C4-2B (cell line): Measurements from ENCODE around the gene LACTB.

Experiments
- ZFX ChIP-seq: fragments of 450-650 bp; IDR thresholded peaks from 2 replicates; pipeline ENCODE4 v1.6.1; 2017
- TF ChIP-seq, protein P1 (sequence below): fragments of 450-650 bp; conservative IDR thresholded peaks from 2 replicates; pipeline ENCODE4 v1.5.1; 2017; ENCODE audit warnings: mild to moderate bottlenecking

DNA sequence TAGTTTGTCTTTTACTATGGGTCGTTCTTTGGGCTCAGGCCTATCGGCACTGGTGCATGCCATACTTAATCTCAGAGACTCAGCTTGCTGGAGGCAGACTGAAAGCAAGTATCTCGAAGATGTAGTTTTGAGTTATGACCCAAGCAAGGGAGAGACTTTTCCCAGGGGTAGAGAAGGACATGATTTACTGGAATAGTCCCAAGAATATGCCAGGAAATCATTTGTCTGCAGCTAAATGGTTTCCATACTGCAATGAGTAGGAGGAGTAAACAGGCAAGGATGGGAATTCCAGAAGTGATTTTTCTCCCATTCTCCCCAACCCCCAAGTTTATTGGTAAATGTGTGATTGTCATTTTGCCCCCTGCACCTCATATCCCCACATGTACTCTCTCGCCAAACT is 35.4 kb upstream of the LACTB start:
- TF ChIP-seq, protein P1, sequence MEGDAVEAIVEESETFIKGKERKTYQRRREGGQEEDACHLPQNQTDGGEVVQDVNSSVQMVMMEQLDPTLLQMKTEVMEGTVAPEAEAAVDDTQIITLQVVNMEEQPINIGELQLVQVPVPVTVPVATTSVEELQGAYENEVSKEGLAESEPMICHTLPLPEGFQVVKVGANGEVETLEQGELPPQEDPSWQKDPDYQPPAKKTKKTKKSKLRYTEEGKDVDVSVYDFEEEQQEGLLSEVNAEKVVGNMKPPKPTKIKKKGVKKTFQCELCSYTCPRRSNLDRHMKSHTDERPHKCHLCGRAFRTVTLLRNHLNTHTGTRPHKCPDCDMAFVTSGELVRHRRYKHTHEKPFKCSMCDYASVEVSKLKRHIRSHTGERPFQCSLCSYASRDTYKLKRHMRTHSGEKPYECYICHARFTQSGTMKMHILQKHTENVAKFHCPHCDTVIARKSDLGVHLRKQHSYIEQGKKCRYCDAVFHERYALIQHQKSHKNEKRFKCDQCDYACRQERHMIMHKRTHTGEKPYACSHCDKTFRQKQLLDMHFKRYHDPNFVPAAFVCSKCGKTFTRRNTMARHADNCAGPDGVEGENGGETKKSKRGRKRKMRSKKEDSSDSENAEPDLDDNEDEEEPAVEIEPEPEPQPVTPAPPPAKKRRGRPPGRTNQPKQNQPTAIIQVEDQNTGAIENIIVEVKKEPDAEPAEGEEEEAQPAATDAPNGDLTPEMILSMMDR, result no peak
- no peak for TF ChIP-seq ZFX
